K562 (cell line): ENCODE measurements around the gene SRRD. TPM values are rescaled to one million over a fixed set of nuclear protein-coding genes. Genes with fewer than 3 reads are reported as not detected.

Source experiments
- ARHGAP35 ChIP-seq: fragments of 450-650 bp; IDR thresholded peaks from 2 replicates; pipeline ENCODE4 v1.6.1; 2018; ENCODE audit not compliant: partially characterized antibody
- ARID1B ChIP-seq: fragments of 450-650 bp; IDR thresholded peaks from 2 replicates; pipeline ENCODE4 v1.6.1; 2016; ENCODE audit warnings: antibody characterized with exemption, mild to moderate bottlenecking, inconsistent platforms
- BHLHE40 ChIP-seq: IDR thresholded peaks from 2 replicates; pipeline ENCODE4 v1.6.1; 2011; ENCODE audit warnings: low read length, improper control_type of control experiment
- ELF4 ChIP-seq: fragments of 450-650 bp; formaldehyde crosslinking; IDR thresholded peaks from 2 replicates; pipeline ENCODE4 v1.4.0; 2022; ENCODE audit warnings: missing genetic modification characterization
- ESRRA ChIP-seq: fragments of 450-650 bp; IDR thresholded peaks from 2 replicates; pipeline ENCODE4 v1.6.1; 2014; ENCODE audit warnings: low read depth, mild to moderate bottlenecking, moderate library complexity, borderline replicate concordance
- ETS2 ChIP-seq: IDR thresholded peaks from 2 replicates; pipeline ENCODE4 v1.6.1; 2016; ENCODE audit warnings: borderline replicate concordance, missing genetic modification characterization, mild to moderate bottlenecking, moderate library complexity, missing compliant biosample characterization; ENCODE audit not compliant: poor library complexity, severe bottlenecking
- FOSL1 ChIP-seq: fragments of 200-800 bp; sonication (Bioruptor generic); conservative IDR thresholded peaks from 2 replicates; pipeline ENCODE4 v1.6.1; 2016; ENCODE audit warnings: missing genetic modification characterization, missing compliant biosample characterization
- GABPB2 ChIP-seq: fragments of 250-450 bp; sonication (Bioruptor Pico); conservative IDR thresholded peaks from 2 replicates; pipeline ENCODE4 v1.5.1; 2021; ENCODE audit warnings: mild to moderate bottlenecking
- HEY1 ChIP-seq: fragments of 250-450 bp; sonication (Bioruptor Pico); IDR thresholded peaks from 2 replicates; pipeline ENCODE4 v1.5.0; 2020; ENCODE audit warnings: mild to moderate bottlenecking, moderate library complexity, borderline replicate concordance
- HIVEP1 ChIP-seq: fragments of 250-450 bp; sonication (Bioruptor Pico); IDR thresholded peaks from 2 replicates; pipeline ENCODE4 v1.4.0; 2020; ENCODE audit warnings: mild to moderate bottlenecking
- HMG20B ChIP-seq: fragments of 250-450 bp; sonication (Bioruptor Pico); IDR thresholded peaks from 2 replicates; pipeline ENCODE4 v1.5.0; 2021; ENCODE audit warnings: mild to moderate bottlenecking
- HNRNPK ChIP-seq: fragments of 200-400 bp; formaldehyde crosslinking; IDR thresholded peaks from one replicate; pipeline ENCODE4 v1.6.1; 2018; ENCODE audit warnings: mild to moderate bottlenecking, low read depth, low read length; ENCODE audit not compliant: poor library complexity, severe bottlenecking
- MLX ChIP-seq, 2 experiments: fragments of 450-650 bp in 1 of 2; sonication (generic) in 1 of 2; formaldehyde crosslinking; conservative IDR thresholded peaks; 2 replicates each; pipeline versions ENCODE4 v1.4.0 to v1.8.1; 2020 to 2022; ENCODE audit warnings: mild to moderate bottlenecking in 1 of 2, missing genetic modification reagents in 1 of 2
- NFIX ChIP-seq: fragments of 250-450 bp; sonication (Bioruptor Pico); IDR thresholded peaks from 2 replicates; pipeline ENCODE4 v1.4.0; 2020; ENCODE audit warnings: low read depth, mild to moderate bottlenecking, moderate library complexity
- NFXL1 ChIP-seq: fragments of 450-650 bp; formaldehyde crosslinking; IDR thresholded peaks from 2 replicates; pipeline ENCODE4 v1.4.0; 2021; ENCODE audit warnings: mild to moderate bottlenecking
- PHF8 ChIP-seq: fragments of 200-600 bp; sonication (generic); IDR thresholded peaks from 2 replicates; pipeline ENCODE4 v1.6.1; 2012; ENCODE audit warnings: mixed run types, mild to moderate bottlenecking, inconsistent platforms, low read length, moderate library complexity, borderline replicate concordance
- POLR2H ChIP-seq: IDR thresholded peaks from 2 replicates; pipeline ENCODE4 v1.6.1; 2016; ENCODE audit warnings: missing genetic modification characterization, low read depth, mild to moderate bottlenecking, control low read depth, missing compliant biosample characterization, moderate library complexity
- PYGO2 ChIP-seq: fragments of 450-650 bp; IDR thresholded peaks from 2 replicates; pipeline ENCODE4 v1.6.1; 2016; ENCODE audit warnings: mild to moderate bottlenecking, missing genetic modification characterization, moderate library complexity, missing compliant biosample characterization
- RAD21 ChIP-seq, 2 experiments: fragments of 250-450 bp in 1 of 2; fragments of 450-650 bp in 1 of 2; sonication (Bioruptor Pico) in 1 of 2; formaldehyde crosslinking in 1 of 2; IDR thresholded peaks in 1 of 2; conservative IDR thresholded peaks in 1 of 2; 2 replicates each; pipeline versions ENCODE4 v1.4.0 to v1.8.0; 2020 to 2022; ENCODE audit warnings: mild to moderate bottlenecking in 2 of 2, moderate library complexity in 1 of 2
- TRIM28 ChIP-seq: fragments of 450-650 bp; IDR thresholded peaks from 2 replicates; pipeline ENCODE4 v1.6.1; 2017
- U2AF1 ChIP-seq: fragments of 200-400 bp; formaldehyde crosslinking; optimal IDR thresholded peaks from 2 replicates; pipeline ENCODE3; 2017; ENCODE audit warnings: mild to moderate bottlenecking, low read depth, low read length, moderate library complexity
- ZBTB5 ChIP-seq: fragments of 450-650 bp; IDR thresholded peaks from 2 replicates; pipeline ENCODE4 v1.6.1; 2017; ENCODE audit warnings: antibody characterized with exemption
- ZNF184 ChIP-seq: sonication (generic); formaldehyde crosslinking; IDR thresholded peaks from 2 replicates; pipeline ENCODE4 v1.5.0; 2020; ENCODE audit warnings: missing genetic modification reagents
- ZNF263 ChIP-seq: sonication (generic); formaldehyde crosslinking; IDR thresholded peaks from 2 replicates; pipeline ENCODE4 v1.8.0; 2022; ENCODE audit warnings: mild to moderate bottlenecking, missing genetic modification reagents, borderline replicate concordance
- ZNF507 ChIP-seq: conservative IDR thresholded peaks from 2 replicates; pipeline ENCODE4 v1.6.1; 2017; ENCODE audit warnings: missing genetic modification characterization, missing compliant biosample characterization
- ZNF644 ChIP-seq: fragments of 200-800 bp; sonication (Bioruptor generic); IDR thresholded peaks from 2 replicates; pipeline ENCODE4 v1.6.1; 2016; ENCODE audit warnings: low read depth, missing genetic modification characterization, missing compliant biosample characterization
- polyA plus RNA-seq, 8 experiments: library from polyadenylated mRNA; depleted of rRNA in 4 of 8; stranded (reverse) in 5 of 8; unstranded in 3 of 8; fragments of >200 nt; fragmentation: Nextera tagmentation in 2 of 8; fragmentation: Illumina TruSeq in 1 of 8; extraction: Ambion mirVana in 2 of 8; extraction: Trizol in 1 of 8; gene quantifications; 2 replicates each; pipeline versions ENCODE4 v1.2.1 to v1.2.3, GENCODE V29; 2011 to 2014; ENCODE audit warnings: inconsistent platforms in 1 of 8, missing spikeins in 1 of 8
- total RNA-seq, 7 experiments: library from RNA; depleted of rRNA in 6 of 7; stranded (reverse); fragments of >200 nt in 6 of 7; fragmentation: Illumina TruSeq in 2 of 7; extraction: Trizol in 2 of 7; gene quantifications; 2 replicates each; pipeline versions ENCODE4 v1.2.1 to v1.2.3, GENCODE V29; 2011 to 2021; ENCODE audit warnings: low replicate concordance in 1 of 7

The SRRD gene
- total and polyA plus RNA-seq, 9 of the 15 experiments (the other 6 are each of a cell fraction or from before 2014, with no cell fraction given): 4.9 to 59.4 (median 34.4) TPM

GRCh38 chr22:26483439-26484359 is at the start of gene SRRD, which contains the start of gene HPS4 (continued):
- TF ChIP-seq HNRNPK (no peak), RAD21 (CRISPR knock-in tag; conservative IDR thresholded peaks at IDR 0.05 in 1 of 2, IDR thresholded peaks at IDR 0.05 in 1 of 2) (no peak), ESRRA (peak; percentile 96), HIVEP1 (CRISPR knock-in tag) (no peak), NFXL1 (CRISPR knock-in tag) (no peak), HEY1 (no peak), ZBTB5 (no peak), GABPB2 (no peak), ZNF263 (CRISPR knock-in tag) (no peak), FOSL1 (tag) (peak; percentile 47), BHLHE40 (peak; percentile 90), ARHGAP35 (no peak), HMG20B (CRISPR knock-in tag) (no peak), PYGO2 (no peak), ELF4 (CRISPR knock-in tag) (no peak), PHF8 (peak; percentile 67; the same call in 1 of the 2 replicates), MLX (CRISPR knock-in tag; conservative IDR thresholded peaks at IDR 0.05) (no peak), ZNF644 (tag) (no peak), TRIM28 (no peak), POLR2H (tag) (no peak), ZNF507 (tag) (no peak), NFIX (CRISPR knock-in tag) (no peak), ETS2 (no peak), U2AF1 (no peak), ZNF184 (CRISPR knock-in tag) (no peak), ARID1B (no peak)
